HG02943 (cell line): Measurements from ENCODE around the gene VAT1L.

Experiments
- ATAC-seq: cut with Tn5 transposase; IDR thresholded peaks from one replicate; pipeline ENCODE4 v1.9.1; 2021; ENCODE audit warnings: mild to moderate bottlenecking, low read depth, moderate library complexity; ENCODE audit not compliant: unreplicated experiment

Gene VAT1L

DNA sequence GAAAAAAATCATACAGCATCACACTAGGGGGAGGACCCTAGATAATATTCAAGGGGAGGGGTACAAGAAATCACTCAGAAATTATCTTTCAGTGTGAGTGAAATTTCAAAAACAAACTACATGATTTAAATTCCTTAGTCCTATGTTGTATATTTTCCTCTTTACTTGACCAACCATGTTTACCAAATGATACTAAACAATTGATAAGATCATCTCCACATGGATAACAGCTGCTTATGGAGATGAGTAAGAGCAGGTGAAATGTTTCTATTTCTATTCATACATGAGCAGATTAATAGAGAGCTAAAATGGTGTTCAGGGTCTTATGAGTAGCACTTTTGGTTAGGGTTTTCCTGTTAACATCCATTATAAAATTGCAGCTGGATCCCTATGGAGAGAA is 7.3 kb upstream of the VAT1L start:
- no peak for ATAC-seq

DNA sequence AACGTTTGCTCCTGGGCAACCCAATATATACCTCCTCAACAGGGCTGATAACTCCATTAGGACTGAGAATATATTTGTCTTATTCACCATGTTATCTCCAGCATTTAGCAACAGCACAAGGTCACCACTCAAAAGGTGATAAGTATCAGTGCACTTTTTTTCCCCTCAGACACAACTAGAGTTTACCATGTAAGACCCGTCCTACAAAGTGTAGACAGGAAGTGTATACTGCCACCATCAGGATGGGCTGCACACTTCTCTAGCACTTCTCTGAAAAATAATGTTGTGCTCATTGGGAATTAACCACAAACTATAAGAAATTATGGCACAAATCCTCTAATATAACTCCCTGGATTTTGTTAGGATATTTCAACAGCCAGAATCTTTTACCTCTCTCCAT is 5.7 kb upstream of the VAT1L start:
- ATAC-seq: no peak

GRCh38 chr16:77784441-77785372 is 3.7 kb upstream of the VAT1L start:
- ATAC-seq: no peak

GRCh38 chr16:77785373-77785764 is 3.0 kb upstream of the VAT1L start:
- no peak for ATAC-seq

DNA sequence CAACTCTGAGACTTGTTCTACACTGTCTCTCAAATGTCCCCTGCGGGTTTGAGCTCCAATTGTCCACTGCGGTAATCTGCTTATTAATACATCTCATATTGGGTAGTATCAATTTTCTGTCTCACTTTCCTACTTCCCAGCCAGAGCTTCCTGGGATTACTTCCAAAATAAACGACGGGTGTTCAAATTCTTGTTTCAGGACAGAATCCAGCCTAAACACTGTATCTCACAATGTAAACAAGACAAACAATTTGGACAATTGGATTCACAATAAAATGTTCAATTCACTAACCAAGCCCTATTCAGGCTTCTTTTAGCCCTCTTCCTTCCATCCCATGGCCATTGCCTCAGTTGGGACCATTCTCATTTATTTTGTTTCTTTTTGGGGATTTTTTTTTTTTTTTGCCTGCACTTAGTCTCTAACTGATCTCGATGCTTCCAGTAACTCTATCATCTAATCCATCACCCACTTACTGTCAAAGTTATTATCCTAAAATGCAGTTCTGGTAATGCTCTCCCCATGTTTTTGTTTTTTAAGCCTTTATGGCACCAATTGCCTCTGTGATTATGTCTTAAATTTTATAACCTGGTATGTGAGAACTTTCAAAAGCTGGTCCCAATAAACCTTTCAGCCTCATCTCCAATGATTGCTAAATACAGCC is 2.0 kb upstream of the VAT1L start:
- no peak for ATAC-seq

DNA sequence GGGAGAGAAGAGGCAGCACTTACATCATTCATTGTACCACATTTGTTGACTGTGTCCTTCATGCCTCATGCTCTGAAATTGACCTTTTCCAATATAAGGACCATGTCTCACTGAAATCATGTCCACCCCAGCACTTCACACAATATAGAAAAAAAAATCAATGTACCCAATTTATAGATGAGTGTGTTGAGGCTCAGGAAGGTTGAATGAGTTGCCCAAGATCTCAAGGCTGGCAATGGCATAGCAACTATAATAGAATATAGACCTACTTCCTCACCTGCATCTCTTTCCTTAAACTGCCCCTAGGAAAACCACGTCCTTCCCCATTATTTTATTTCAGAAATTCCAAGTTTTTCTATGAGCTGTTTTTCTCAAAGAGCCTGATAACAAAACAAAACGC is 912 bp upstream of the VAT1L start:
- ATAC-seq: no peak

- no peak for ATAC-seq
Observed at GRCh38 chr16:77789085-77790008, 983 bp downstream of the VAT1L start.

- ATAC-seq: no peak
Observed at GRCh38 chr16:77790009-77790372, 1.6 kb downstream of the VAT1L start.

GRCh38 chr16:77790912-77791311 is 2.5 kb downstream of the VAT1L start:
- ATAC-seq: no peak

GRCh38 chr16:77793417-77793816 is 5.1 kb downstream of the VAT1L start:
- ATAC-seq: no peak

DNA sequence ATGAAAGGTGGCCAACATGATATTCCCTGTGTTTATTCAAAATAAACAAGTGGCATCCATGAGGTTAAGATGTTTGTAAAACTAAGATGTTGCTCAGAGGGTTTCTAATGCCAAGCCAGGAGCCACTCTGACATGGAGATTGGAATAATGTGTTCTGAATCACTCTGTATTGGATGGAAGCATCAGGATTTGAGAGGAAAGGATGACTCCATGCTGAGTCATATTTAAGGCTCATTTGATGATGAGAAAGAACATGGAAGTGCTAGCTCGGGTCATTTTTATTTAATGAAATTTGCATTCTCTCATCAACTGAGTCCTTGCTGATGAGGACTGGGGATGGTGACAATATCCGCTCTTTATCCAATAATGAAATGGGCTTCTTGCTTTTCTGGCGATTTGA is 6.2 kb downstream of the VAT1L start:
- ATAC-seq: no peak

DNA sequence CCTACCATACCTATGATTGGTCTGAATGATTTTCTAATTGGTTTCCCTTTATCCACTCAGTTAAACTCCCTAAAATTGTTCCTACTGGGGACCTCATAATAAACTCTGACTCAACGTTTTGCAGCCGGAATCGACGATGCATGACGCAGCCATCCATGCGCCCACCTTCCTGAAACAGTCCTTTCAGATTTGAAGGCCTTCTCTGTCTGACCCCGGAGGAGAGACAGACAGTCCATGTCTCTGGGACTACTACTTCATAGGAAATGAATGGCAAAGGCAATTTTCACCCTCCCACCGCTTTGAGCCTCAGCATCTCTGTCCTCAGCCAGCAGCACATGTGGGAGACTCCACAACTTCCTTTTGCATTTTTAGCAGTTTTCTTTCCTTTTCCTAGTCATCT is 13.5 kb downstream of the VAT1L start:
- ATAC-seq: no peak

DNA sequence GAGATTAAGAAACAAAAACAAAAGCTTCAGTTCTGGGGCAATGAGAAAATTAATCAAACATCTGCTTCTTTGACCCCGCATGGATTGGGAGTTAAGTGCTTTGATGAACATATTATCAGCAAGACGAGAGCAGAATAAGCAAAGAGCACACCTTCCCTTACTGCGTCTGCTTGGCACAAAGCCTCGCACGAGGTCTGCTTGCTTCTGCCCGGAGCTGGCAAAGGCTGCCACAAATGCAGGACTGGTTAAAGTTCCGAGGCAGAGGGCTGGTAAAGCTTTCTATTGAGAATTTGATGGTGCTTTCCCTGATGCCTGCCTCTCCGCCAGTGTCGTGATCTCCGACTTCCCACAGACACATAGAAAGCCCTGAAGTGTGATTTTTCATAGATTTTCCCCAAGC is 17.0 kb downstream of the VAT1L start:
- ATAC-seq: no peak

- ATAC-seq: no peak
Observed at GRCh38 chr16:77807021-77807420, 18.7 kb downstream of the VAT1L start.

- no peak for ATAC-seq
Observed at GRCh38 chr16:77812856-77813500, 24.6 kb downstream of the VAT1L start.

DNA sequence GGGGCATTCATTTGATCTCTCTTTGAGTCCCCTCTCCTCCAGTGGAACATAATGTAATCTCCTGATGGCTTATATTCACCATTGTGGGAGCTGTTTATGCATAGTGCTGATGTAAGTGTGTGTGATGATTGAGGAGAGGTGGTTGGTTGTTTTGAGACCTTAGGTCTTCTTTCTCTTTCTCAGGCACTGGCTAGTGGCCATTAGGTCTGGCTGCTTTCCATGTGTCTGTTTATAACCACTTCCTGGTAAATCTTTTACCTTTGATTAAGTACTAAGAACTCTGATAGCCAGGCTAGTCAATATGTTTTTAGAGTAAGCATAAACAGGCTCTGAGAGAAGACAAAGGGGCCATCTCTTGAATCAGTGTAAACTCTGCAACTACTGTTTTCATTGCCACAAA is 27.9 kb downstream of the VAT1L start:
- ATAC-seq: no peak

- ATAC-seq: no peak
Observed at GRCh38 chr16:77820340-77820739, 32.0 kb downstream of the VAT1L start.

DNA sequence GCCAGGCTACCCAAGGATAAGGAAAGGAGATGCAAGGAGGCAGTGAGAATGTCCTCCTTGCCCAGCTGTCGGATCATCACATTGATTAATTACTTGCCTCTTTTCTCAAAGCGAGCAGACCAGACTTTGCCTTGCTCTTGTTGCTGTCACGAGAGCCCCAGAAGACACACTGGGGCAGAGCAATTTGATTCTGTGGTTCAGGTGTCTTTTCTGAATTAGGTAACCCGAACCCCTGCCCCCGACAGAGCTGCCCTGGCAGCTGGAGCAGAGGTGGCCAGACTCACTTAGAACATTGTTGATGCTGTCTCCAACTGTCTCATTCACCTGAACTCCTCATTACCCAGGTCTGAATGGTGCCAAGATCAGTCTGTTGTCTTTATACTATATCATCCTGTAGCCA is 34.3 kb downstream of the VAT1L start:
- ATAC-seq: no peak

DNA sequence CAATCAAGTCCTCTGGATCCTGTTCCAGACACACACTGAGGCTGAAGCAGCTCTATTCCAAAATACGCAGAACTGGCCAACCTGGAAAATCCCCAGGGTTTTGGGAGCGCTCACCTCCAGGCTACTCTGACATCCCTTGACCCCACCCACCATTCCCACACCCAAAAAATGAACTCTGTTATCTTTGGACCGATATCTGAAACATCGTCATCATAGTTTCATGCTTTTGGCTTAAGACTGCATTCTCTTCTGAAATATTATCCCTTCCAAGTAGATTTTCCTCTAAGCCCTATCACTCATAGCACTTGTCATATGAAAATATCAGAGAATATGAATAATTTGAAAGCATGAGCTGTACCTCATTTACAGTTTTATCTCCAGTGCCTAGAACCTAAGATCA is 34.7 kb downstream of the VAT1L start:
- ATAC-seq: no peak

DNA sequence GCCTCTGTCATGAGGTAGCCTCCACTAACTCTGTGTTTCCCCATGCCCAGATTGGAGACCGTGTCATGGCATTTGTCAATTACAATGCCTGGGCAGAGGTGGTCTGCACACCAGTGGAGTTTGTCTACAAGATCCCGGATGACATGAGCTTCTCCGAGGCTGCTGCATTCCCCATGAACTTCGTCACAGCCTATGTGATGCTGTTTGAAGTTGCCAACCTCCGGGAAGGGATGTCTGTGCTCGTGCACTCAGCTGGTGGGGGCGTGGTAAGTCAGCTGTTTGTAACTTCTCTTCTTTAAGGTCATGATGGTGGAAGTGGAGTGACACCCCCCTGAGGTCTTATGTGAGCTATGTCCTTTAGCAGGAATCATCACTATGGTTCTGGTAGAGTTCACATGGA is 36.8 kb downstream of the VAT1L start:
- no peak for ATAC-seq

- no peak for ATAC-seq
Observed at GRCh38 chr16:77827032-77827431, 38.7 kb downstream of the VAT1L start.
